HepG2 (cell line): Measurements from ENCODE around the gene NFKBIA. TPM values are rescaled to one million over a fixed set of nuclear protein-coding genes. Genes with fewer than 3 reads are reported as not detected.

Source experiments
- FOXM1 ChIP-seq: sonication (generic); formaldehyde crosslinking; IDR thresholded peaks from 2 replicates; pipeline ENCODE4 v1.5.0; 2020; ENCODE audit warnings: missing genetic modification reagents
- GFI1 ChIP-seq: sonication (generic); formaldehyde crosslinking; IDR thresholded peaks from 2 replicates; pipeline ENCODE4 v1.5.0; 2020; ENCODE audit warnings: missing genetic modification reagents, mild to moderate bottlenecking, borderline replicate concordance
- HDAC1 ChIP-seq: sonication (generic); formaldehyde crosslinking; IDR thresholded peaks from 2 replicates; pipeline ENCODE4 v1.5.1; 2020; ENCODE audit warnings: mild to moderate bottlenecking, missing genetic modification reagents
- ISL2 ChIP-seq: sonication (generic); formaldehyde crosslinking; IDR thresholded peaks from 2 replicates; pipeline ENCODE4 v1.5.0; 2020; ENCODE audit warnings: missing genetic modification reagents
- MAF1 ChIP-seq: sonication (generic); formaldehyde crosslinking; IDR thresholded peaks from 2 replicates; pipeline ENCODE4 v1.5.0; 2020; ENCODE audit warnings: missing genetic modification reagents, borderline replicate concordance
- NFKB2 ChIP-seq: sonication (generic); formaldehyde crosslinking; IDR thresholded peaks from 2 replicates; pipeline ENCODE4 v1.4.0; 2020; ENCODE audit warnings: missing genetic modification reagents, borderline replicate concordance
- PAF1 ChIP-seq: IDR thresholded peaks from 2 replicates; pipeline ENCODE4 v1.6.1; 2016; ENCODE audit warnings: missing genetic modification reagents, missing compliant biosample characterization
- PLSCR1 ChIP-seq: sonication (generic); formaldehyde crosslinking; IDR thresholded peaks from 2 replicates; pipeline ENCODE4 v1.5.0; 2020; ENCODE audit warnings: missing genetic modification reagents, mild to moderate bottlenecking, borderline replicate concordance
- RAD51 ChIP-seq: fragments of 450-650 bp; IDR thresholded peaks from 2 replicates; pipeline ENCODE4 v1.6.1; 2016; ENCODE audit warnings: borderline replicate concordance
- RFXAP ChIP-seq: sonication (generic); formaldehyde crosslinking; IDR thresholded peaks from 2 replicates; pipeline ENCODE4 v1.4.0; 2020; ENCODE audit warnings: missing genetic modification reagents, borderline replicate concordance
- SMAD9 ChIP-seq: sonication (generic); formaldehyde crosslinking; IDR thresholded peaks from 2 replicates; pipeline ENCODE4 v1.5.1; 2020; ENCODE audit warnings: mild to moderate bottlenecking, missing genetic modification reagents
- TMF1 ChIP-seq: sonication (generic); formaldehyde crosslinking; IDR thresholded peaks from 2 replicates; pipeline ENCODE4 v1.8.1; 2022; ENCODE audit warnings: low read depth, missing genetic modification reagents
- ZKSCAN1 ChIP-seq: fragments of 150-350 bp; IDR thresholded peaks from 2 replicates; pipeline ENCODE4 v1.6.1; 2014; ENCODE audit warnings: low read length
- ZNF235 ChIP-seq: sonication (generic); formaldehyde crosslinking; IDR thresholded peaks from 2 replicates; pipeline ENCODE4 v1.8.1; 2023; ENCODE audit warnings: mild to moderate bottlenecking, missing genetic modification reagents, borderline replicate concordance
- ZNF660 ChIP-seq: sonication (generic); formaldehyde crosslinking; IDR thresholded peaks from 2 replicates; pipeline ENCODE4 v1.5.1; 2020; ENCODE audit warnings: mild to moderate bottlenecking, low read depth, missing genetic modification reagents, borderline replicate concordance
- ZSCAN31 ChIP-seq: sonication (generic); formaldehyde crosslinking; IDR thresholded peaks from 2 replicates; pipeline ENCODE4 v1.5.0; 2020; ENCODE audit warnings: low read depth, mild to moderate bottlenecking, missing genetic modification reagents
- polyA plus RNA-seq, 8 experiments: library from polyadenylated mRNA; depleted of rRNA in 3 of 8; stranded (reverse) in 7 of 8; unstranded in 1 of 8; fragments of >200 nt; fragmentation: Illumina TruSeq in 4 of 8; extraction: Trizol in 4 of 8; gene quantifications; 2 replicates each; pipeline versions ENCODE4 v1.2.1 to v1.2.3, GENCODE V29; 2011 to 2016; ENCODE audit warnings: low read depth in 4 of 8, missing spikeins in 1 of 8, mixed read lengths in 1 of 8; ENCODE audit not compliant: insufficient read depth in 1 of 8
- total RNA-seq, 5 experiments: library from RNA; depleted of rRNA; stranded (reverse); fragments of >200 nt; fragmentation: Illumina TruSeq; extraction: Trizol; gene quantifications; 2 replicates each; pipeline ENCODE4 v1.2.3, GENCODE V29; 2016; ENCODE audit warnings: low read depth in 1 of 5
- TF ChIP-seq, protein P1 (sequence below), 2 experiments: fragments of 450-650 bp in 1 of 2; sonication (generic) in 1 of 2; formaldehyde crosslinking; IDR thresholded peaks; 2 replicates each; pipeline versions ENCODE4 v1.5.0 to v1.8.0; 2020 to 2022; ENCODE audit warnings: mild to moderate bottlenecking in 1 of 2, missing genetic modification reagents in 1 of 2
- TF ChIP-seq, protein P2 (sequence below): sonication (generic); formaldehyde crosslinking; IDR thresholded peaks from 2 replicates; pipeline ENCODE4 v1.4.0; 2020; ENCODE audit warnings: missing genetic modification reagents
- TF ChIP-seq, protein P3 (sequence below): sonication (generic); formaldehyde crosslinking; IDR thresholded peaks from 2 replicates; pipeline ENCODE4; 2020; ENCODE audit warnings: missing genetic modification reagents, mild to moderate bottlenecking, borderline replicate concordance

NFKBIA gene
- total and polyA plus RNA-seq, 2 of the 13 experiments (the other 11 are each of a cell fraction or from before 2014, with no cell fraction given) = 197 to 319 TPM

DNA sequence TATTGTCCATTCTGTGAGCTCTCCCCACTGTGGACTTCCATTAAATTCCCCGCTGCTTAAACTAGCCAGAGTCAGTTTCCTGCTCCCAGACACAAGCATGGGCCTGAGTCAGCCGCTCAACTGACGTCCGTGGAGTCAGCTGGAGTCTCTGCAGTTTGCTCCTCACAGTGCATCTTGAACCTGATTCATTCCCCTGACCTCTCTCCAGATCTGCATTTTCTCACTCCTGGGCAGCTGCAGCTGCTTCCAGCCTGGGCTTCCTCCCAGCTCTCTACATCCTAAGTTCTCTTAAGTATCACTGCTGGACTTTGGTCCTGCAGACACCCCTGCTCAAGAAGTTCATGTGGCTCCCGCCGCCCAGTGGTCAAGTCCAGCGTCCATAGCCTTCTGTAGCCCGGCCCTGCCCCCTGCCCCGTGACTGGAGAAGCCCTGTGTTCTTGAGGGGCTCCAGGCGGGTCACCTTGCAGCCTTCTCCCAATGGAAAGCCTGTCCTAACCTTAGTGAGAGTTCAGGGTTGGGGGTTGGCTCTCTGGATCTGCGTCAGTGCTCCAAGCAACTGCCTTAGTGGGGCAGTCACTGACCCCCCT is 20.0 kb downstream of the NFKBIA start (continued):
- TF ChIP-seq ZSCAN31 (0 out of 2 replicates have a peak, but pooled peaks have one; percentile 90), ZNF660 (CRISPR knock-in tag) (0 out of 2 replicates have a peak, but pooled peaks have one; percentile 23), SMAD9 (CRISPR knock-in tag) (no peak; the same call in 1 of the 2 replicates), MAF1 (CRISPR knock-in tag) (no peak), ISL2 (0 out of 2 replicates have a peak, but pooled peaks have one; percentile 24), HDAC1 (CRISPR knock-in tag) (peak; percentile 48; the same call in 1 of the 2 replicates), PLSCR1 (no peak), RAD51 (no peak), ZKSCAN1 (no peak; the same call in 1 of the 2 replicates), GFI1 (peak; percentile 55; the same call in 1 of the 2 replicates), RFXAP (CRISPR knock-in tag) (0 out of 2 replicates have a peak, but pooled peaks have one; percentile 25), TMF1 (CRISPR knock-in tag) (peak; percentile 51; the same call in 1 of the 2 replicates), ZNF235 (CRISPR knock-in tag) (no peak), FOXM1 (no peak), PAF1 (CRISPR knock-in tag) (no peak), NFKB2 (CRISPR knock-in tag) (no peak)
- TF ChIP-seq, protein P1, sequence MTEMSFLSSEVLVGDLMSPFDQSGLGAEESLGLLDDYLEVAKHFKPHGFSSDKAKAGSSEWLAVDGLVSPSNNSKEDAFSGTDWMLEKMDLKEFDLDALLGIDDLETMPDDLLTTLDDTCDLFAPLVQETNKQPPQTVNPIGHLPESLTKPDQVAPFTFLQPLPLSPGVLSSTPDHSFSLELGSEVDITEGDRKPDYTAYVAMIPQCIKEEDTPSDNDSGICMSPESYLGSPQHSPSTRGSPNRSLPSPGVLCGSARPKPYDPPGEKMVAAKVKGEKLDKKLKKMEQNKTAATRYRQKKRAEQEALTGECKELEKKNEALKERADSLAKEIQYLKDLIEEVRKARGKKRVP (CRISPR knock-in tag; IDR thresholded peaks at IDR 0.05) = no peak
- TF ChIP-seq, protein P2, sequence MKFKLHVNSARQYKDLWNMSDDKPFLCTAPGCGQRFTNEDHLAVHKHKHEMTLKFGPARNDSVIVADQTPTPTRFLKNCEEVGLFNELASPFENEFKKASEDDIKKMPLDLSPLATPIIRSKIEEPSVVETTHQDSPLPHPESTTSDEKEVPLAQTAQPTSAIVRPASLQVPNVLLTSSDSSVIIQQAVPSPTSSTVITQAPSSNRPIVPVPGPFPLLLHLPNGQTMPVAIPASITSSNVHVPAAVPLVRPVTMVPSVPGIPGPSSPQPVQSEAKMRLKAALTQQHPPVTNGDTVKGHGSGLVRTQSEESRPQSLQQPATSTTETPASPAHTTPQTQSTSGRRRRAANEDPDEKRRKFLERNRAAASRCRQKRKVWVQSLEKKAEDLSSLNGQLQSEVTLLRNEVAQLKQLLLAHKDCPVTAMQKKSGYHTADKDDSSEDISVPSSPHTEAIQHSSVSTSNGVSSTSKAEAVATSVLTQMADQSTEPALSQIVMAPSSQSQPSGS (CRISPR knock-in tag) = peak; percentile 49; the same call in 1 of the 2 replicates
- TF ChIP-seq, protein P3, sequence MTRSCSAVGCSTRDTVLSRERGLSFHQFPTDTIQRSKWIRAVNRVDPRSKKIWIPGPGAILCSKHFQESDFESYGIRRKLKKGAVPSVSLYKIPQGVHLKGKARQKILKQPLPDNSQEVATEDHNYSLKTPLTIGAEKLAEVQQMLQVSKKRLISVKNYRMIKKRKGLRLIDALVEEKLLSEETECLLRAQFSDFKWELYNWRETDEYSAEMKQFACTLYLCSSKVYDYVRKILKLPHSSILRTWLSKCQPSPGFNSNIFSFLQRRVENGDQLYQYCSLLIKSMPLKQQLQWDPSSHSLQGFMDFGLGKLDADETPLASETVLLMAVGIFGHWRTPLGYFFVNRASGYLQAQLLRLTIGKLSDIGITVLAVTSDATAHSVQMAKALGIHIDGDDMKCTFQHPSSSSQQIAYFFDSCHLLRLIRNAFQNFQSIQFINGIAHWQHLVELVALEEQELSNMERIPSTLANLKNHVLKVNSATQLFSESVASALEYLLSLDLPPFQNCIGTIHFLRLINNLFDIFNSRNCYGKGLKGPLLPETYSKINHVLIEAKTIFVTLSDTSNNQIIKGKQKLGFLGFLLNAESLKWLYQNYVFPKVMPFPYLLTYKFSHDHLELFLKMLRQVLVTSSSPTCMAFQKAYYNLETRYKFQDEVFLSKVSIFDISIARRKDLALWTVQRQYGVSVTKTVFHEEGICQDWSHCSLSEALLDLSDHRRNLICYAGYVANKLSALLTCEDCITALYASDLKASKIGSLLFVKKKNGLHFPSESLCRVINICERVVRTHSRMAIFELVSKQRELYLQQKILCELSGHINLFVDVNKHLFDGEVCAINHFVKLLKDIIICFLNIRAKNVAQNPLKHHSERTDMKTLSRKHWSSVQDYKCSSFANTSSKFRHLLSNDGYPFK = no peak; the same call in none of the 2 replicates
